Raji (cell line): ENCODE results near the gene CD52.

Experiments
- POLR2A ChIP-seq: IDR thresholded peaks from 2 replicates; pipeline ENCODE4 v1.6.1; 2011; ENCODE audit warnings: low read depth, low read length, control low read depth; ENCODE audit not compliant: insufficient read depth

The CD52 gene, protein sequence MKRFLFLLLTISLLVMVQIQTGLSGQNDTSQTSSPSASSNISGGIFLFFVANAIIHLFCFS

DNA sequence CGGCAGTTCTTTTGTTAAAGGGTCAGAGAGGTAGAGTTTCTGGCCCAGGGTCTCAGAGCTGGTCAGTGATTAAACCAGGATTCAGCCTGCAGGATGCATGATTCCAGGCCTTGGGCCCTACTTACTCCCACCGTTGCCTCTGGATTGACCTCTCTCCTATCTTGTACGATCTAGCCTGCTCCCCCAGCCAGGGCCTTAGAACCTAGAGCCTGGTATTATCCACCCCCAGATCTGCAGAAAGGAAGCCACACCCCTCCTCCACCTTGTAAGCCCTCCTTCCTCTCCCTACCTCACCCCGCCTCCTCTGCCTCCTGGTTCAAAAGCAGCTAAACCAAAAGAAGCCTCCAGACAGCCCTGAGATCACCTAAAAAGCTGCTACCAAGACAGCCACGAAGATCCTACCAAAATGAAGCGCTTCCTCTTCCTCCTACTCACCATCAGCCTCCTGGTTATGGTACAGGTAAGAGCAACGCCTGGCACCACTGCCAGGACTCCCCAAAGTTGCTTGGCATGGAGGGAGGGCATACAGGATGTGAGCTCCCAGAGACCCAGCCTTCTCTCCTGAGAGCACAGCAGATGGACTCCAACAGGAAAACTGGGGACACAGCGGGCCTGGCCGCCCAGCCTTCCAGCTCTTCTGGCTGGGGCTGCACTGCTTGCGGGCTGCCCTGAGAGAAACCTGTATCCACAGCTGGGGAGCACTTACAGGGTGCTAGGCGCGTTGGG lies at the start of gene CD52:
Gene CD52, plus strand, starts transcription at position 347 of the 726 bp plus-strand sequence. Its CDS starts 60 bp downstream, at position 407.
- peak; percentile 94 for TF ChIP-seq POLR2A

DNA sequence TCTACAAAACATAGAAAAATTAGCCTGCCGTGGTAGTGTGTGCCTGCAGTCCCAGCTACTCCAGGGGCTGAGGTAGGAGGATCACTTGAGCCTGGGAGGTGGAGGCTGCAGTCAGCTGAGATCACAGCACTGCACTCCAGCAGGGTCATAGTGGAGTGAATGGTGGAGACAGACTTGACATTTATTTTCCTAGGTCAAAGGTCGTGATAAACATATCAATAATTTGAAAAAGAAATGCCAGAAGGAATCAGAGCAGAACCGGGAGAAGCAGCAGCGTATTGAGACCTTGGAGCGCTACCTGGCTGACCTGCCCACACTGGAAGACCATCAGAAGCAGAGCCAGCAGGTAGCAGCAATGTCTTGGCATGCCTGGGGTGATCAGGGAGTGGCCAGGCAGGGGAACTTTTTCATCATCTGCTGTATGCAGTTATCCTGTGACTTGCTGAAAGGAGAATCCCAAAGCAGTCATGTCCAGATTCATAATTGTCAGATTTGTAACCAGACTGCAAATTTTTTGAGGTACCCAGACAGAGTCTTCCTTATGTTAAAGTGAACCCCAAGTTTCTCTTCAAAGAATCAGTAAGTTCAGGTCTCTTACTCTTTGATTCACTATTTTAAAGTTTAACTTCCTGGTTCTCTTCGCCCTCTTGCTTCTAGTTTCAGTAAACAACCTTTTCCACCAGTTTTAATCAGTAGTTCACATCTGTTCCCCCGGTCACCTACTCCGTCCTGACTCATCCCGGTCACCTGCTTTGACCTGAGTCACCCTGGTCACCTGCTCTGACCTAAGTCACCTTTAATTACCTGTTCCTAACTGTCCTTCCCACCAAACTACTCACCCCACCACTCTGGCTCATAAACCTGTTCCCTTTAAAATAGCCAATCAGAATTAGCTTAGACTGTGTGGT lies 49.2 kb upstream of the CD52 start:
- TF ChIP-seq POLR2A: no peak

DNA sequence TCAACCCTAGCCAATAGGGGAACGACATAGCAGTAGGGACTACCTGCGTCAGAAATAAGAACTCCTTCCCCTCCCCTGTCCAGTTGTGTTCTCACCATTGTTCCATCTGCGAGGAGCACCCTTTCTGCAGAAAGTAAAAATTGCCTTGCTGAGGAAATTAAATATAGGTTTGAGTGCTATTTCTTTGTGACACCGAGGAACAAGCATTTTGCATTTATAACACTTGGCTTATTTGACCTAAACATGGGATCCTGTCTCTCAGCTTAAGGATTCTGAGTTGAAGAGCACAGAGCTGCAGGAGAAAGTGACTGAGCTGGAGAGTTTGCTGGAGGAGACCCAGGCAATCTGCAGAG lies 48.6 kb upstream of the CD52 start:
- TF ChIP-seq POLR2A: no peak

DNA sequence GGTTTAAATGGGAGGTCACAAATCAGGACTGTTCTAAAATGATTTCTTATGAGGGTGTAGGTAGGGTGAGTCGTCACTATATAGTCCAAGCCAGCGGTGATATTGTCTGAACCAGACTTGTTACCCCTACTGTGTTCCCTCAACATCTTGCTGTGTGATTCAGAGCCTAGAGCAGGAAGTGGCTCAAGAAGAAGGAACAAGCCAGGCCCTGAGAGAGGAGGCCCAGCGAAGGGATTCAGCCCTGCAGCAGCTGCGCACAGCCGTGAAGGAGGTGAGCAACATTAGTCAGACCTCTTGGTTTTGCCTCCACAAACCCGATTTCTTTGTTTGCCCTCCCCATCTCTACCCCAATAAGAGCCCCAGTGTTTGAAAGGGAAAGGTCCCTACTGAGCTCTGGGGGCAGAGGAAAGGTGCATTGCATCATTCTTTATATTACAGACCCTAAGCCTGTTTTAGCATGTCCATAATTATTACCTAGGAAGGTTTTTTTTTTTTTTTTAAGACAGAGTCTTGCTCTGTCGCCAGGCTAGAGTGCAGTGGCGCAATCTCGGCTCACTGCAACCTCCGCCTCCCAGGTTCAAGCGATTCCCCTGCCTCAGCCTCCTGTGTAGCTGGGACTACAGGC lies 42.8 kb upstream of the CD52 start:
- TF ChIP-seq POLR2A: no peak

DNA sequence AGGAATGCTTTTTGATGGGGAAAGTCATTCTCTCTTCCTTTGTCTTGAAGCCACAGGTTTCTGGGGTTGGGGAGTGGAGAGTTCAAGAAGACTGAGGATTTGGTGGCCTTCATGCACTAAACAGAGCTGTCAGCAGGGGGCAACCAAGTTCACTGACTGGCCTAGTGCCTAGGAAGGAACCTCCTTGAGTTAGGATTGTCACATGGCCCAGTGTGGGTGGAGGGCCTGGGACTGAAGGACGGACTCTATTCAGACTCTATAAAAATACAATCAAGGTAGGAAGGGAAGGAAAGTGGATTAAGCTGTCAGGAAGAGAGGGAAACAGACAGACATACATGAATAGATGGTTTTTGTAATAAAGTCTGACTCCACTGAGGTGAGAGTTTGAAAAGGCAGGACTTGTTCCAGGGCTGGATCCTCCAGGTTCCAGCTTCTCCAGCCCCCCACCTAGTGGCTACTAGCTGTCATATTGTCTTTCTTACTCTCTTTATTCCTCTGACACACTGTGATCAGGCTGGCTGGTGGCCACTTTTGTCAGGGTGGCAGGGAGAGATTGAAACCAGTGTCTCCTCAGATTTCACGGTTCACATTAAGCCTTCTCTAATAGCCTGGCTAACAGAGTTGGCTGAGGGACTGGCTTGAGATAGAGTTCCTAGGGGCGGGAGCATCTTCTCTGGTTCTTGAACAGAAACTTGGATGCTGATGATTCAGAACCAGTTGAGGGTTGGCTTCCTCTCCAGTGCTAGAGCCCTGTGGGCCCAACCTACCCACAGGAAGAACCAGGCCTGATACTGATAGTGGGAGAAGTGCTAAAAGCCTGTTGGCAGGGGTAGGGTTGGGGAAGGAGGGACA lies 42.0 kb upstream of the CD52 start:
- no peak for TF ChIP-seq POLR2A

DNA sequence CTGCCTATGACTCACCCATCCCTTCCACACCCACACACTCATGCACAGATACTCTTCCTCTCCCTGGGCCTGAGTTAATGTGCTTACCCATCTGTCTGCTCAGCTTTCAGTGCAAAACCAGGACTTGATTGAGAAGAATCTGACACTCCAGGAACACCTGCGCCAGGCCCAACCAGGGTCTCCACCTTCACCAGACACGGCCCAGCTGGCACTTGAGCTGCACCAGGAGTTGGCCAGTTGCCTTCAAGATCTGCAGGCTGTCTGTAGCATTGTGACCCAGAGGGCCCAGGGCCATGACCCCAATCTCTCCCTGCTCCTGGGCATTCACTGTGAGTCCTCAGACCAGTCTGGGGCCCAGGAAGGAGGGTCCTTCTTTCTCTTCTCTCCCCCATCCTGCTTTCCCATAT lies 41.3 kb upstream of the CD52 start:
- no peak for TF ChIP-seq POLR2A

DNA sequence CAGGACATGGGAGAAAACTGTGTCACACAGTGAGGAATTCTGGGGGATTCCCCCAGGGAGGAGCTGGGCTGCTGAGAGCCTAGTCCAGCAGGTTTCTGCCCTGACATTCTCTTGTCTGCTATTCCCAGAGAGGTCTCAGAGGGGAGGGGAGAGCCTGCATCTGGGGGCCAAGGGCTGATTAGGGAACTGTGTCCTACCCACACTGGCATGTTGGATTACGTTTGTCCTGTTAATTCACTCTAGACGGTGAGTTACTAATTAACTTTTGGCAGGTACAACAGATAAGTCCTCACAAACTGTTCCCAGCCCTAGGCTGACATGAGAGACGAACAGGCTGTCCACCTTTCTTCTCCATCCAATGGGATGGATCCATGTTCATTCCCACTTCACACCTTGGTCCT lies 40.5 kb upstream of the CD52 start:
- no peak for TF ChIP-seq POLR2A

DNA sequence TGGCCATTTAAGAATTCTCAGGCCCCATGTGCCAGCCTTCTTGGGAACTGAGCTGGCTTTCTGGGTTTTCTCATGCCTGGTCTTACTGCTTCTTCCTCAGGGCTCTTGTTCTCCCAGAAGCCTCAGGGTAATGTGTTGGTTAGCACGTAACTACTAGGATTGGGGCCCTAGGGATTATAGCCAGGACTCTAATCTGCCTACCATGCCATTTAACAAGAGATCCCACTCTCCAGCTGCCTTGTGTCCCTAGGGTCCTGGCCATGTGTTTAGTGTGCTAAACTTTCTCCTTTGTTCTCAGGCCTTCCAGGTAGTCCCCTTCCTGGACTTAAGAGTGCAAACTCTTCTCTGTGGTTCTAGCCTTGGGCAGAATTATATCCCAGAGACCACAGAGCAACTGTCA lies 40.0 kb upstream of the CD52 start:
- no peak for TF ChIP-seq POLR2A

DNA sequence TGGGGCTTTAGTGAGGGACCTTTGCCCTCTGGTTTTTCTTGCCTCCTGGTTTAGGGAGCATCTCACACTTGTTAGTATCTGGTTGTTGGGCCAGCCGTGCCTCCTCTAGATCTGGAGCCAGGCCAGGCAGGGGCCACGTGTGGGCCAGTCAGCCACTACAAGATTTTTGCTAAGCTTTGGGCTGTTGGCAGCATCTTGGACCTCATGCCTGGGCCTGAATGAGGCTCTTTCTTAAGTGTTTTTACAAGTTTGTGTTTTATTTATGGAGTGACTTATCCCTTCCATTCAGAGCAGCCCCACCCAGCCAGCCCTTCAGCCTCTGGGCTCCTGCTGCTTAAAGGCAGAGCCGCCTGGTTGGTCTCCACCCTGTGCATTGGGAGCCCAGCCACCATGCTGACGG lies 39.5 kb upstream of the CD52 start:
- no peak for TF ChIP-seq POLR2A

DNA sequence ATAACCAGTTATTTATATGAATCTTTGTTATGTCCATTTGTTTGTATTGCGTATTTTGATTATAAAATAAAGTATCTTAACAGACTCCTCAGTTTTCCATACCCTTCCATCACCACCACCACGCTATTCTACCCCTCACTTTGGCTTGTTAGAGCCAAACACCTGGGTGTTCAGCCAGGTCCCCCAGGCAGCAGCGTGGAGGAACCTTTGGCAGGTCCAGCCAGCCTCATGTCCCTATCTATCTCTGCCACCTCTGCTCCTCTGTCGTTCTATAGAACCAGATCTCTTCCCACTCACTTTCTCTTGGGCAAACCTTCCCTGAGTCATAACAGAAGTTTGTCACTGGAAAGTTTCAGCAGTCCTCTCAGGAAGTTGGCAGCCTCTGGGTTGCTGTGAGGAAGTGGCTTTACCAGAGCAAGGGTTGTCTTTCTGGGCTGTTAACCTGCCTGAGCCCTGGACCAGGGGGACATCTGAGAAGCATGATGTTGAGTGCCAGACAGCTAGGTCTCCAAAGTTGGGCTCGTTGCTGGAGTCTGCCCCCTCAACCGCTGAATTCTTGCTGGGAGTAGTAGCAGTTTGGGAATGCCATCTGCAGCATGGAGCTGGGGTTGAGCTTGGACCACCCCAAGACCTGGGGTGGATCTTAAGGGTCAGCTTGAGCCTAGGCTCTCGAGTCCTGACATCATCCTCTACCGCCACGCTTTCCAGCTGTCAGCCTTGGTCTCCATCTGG lies 38.9 kb upstream of the CD52 start:
- no peak for TF ChIP-seq POLR2A

DNA sequence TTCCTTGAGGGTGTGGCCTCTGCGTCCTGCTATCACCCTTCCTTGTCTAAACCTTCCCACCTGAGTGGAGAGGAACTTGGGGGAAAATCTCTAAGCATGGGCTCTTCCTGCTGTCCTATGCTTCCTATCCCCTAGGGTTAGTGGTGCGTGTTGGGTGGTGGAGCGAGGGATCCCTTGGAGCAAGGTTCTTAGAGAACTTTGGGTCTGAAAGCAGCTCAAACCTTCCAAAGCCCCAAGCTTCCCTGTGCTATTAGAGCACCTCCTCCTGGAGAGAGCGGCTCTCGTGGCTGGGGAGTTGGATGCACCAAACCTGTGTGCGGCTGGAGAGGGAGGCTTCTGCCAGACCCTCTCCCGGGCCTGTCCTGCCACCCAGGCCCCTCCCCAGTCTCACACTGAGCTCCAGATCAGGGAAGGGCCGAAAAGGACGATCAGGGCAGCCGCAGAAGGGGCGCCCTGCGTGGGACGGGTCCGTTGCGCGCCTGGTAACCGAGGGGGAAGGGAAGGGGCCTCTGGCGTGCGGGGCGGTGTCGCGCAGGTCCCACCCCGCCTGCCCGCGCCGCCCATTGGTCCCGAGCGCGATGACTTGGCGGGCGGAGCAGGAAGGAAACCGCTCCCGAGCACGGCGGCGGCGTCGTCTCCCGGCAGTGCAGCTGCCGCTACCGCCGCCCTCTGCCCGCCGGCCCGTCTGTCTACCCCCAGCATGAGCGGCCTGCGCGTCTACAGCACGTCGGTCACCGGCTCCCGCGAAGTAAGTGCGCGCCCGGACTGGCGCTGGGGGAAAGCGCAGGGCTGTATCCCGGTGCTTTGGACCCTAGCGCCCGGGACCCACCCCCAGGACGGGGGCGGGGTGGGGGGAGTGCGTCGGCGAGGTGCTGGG lies 38.1 kb upstream of the CD52 start, which contains the start of gene SH3BGRL3:
Gene SH3BGRL3, plus strand, starts transcription at position 631 of the 877 bp plus-strand sequence. Its CDS starts 70 bp downstream, at position 701.
- TF ChIP-seq POLR2A: peak; percentile 80

DNA sequence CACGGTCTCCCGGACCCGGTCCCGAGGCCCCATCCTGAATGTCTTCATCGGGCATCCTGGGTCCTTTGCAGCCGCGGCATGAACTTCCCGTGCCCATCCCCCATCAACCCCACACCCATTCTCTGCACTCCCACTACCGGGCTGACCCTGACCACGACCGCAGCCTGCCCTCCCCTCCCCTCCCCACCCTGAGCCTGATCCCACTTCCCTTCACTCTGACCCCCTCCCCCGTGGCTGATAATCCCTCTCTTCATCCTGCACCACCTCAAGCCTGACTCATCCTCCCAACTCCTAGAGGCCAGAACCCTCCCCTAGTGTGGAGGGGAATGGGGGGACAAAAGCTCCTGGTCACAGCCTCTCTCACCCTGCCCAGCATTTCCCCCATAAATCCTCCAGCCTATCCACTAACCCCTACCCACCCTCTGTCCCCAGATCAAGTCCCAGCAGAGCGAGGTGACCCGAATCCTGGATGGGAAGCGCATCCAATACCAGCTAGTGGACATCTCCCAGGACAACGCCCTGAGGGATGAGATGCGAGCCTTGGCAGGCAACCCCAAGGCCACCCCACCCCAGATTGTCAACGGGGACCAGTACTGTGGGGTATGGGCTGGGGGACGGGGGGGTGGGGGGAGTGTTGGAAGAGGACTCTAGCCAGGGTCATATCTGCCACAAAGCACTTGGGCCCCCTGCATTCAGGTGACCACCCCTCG lies 37.3 kb upstream of the CD52 start:
- no peak for TF ChIP-seq POLR2A
